Measurements from ENCODE around the gene SPEM2.

The SPEM2 gene

GRCh38 chr17:7403977-7404736 lies 21.3 kb upstream of the SPEM2 start, which contains the start of gene TMEM256:
TMEM256 (minus strand) TSS chr17:7404097; CDS start chr17:7404084, 13 bp downstream.
- DNase-seq: peak; percentile 97

- DNase-seq: peak; percentile 80
Measured at GRCh38 chr17:7404737-7405349, 20.6 kb upstream of the SPEM2 start.

- no peak for DNase-seq
Measured at GRCh38 chr17:7405350-7406234, 19.8 kb upstream of the SPEM2 start.

- DNase-seq: no peak
Measured at GRCh38 chr17:7406235-7406825, 19.1 kb upstream of the SPEM2 start.

- DNase-seq: no peak
Measured at GRCh38 chr17:7407082-7407481, 18.3 kb upstream of the SPEM2 start.

GRCh38 chr17:7407485-7408251 lies 17.7 kb upstream of the SPEM2 start, which contains the start of gene NLGN2:
NLGN2 (plus strand) TSS chr17:7407845; CDS start chr17:7408256, 411 bp downstream.
- DNase-seq: no peak

- DNase-seq: peak; percentile 50
Measured at GRCh38 chr17:7408252-7408727, 17.1 kb upstream of the SPEM2 start.

- DNase-seq: no peak
Measured at GRCh38 chr17:7408863-7409262, 16.6 kb upstream of the SPEM2 start.

- DNase-seq: no peak
Measured at GRCh38 chr17:7409716-7410115, 15.7 kb upstream of the SPEM2 start.

GRCh38 chr17:7410634-7411426 lies 14.6 kb upstream of the SPEM2 start:
- DNase-seq: no peak

- no peak for DNase-seq
Measured at GRCh38 chr17:7411427-7411750, 14.0 kb upstream of the SPEM2 start.

GRCh38 chr17:7413346-7413985 lies 11.9 kb upstream of the SPEM2 start:
- no peak for DNase-seq

GRCh38 chr17:7414837-7415236 lies 10.6 kb upstream of the SPEM2 start:
- DNase-seq: no peak

GRCh38 chr17:7415784-7416183 lies 9.6 kb upstream of the SPEM2 start:
- DNase-seq: no peak

- no peak for DNase-seq
Measured at GRCh38 chr17:7416323-7416722, 9.1 kb upstream of the SPEM2 start.

- DNase-seq: no peak
Measured at GRCh38 chr17:7417056-7417655, 8.3 kb upstream of the SPEM2 start.

GRCh38 chr17:7418472-7419152 lies 6.8 kb upstream of the SPEM2 start:
- no peak for DNase-seq

GRCh38 chr17:7419819-7420610 lies 5.4 kb upstream of the SPEM2 start, which contains the start of gene SPEM1:
SPEM1 (plus strand) TSS chr17:7420324; CDS start chr17:7420385, 61 bp downstream.
- no peak for DNase-seq

- no peak for DNase-seq
Measured at GRCh38 chr17:7421186-7421585, 4.2 kb upstream of the SPEM2 start.
